ENCODE results near the gene FAM222A. TPM values are rescaled to one million over a fixed set of nuclear protein-coding genes. Genes with fewer than 3 reads are reported as not detected.

Gene FAM222A
- total RNA-seq, 2 experiments from 2014 or later = 0.76 to 1.0 TPM

GRCh38 chr12:109803678-109804077, 90.1 kb downstream of the FAM222A start:
- no peak for ATAC-seq
- DNase-seq = no peak
- H3K4me3 Mint-ChIP-seq = no peak overlapping the region
- no peaks in the 10 kb centered on the region for H3K9me3 Mint-ChIP-seq
- no peaks in the 10 kb centered on the region for H3K4me1 Mint-ChIP-seq (ENCODE audit: low read depth)
- intact Hi-C loops (cut with micrococcal nuclease) = loop anchor here (2.0 kb wide), 1 partner anchor 77 kb away; the partner anchor contains the start of gene GLTP
- no peaks in the 10 kb centered on the region for H3K27me3 Mint-ChIP-seq
- H3K27ac Mint-ChIP-seq = no peak overlapping the region
- ChIA-PET CTCF (interaction anchor here (0.8 to 6.1 kb wide), 9 partner anchors 13 to 206 kb away, joined by 3 to 157 read pairs (median 9); no protein-coding TSS in a partner anchor), POLR2A (no interaction called here)
- no peak for TF ChIP-seq CTCF (IDR thresholded peaks at IDR 0.05)
- no peaks in the 10 kb centered on the region for H3K36me3 Mint-ChIP-seq (ENCODE audit: low read depth)

- Mint-ChIP-seq H3K27ac (no peak overlapping the region), H3K4me3 (no peak overlapping the region), H3K4me1 (ENCODE audit: low read depth) (no peaks in the 10 kb centered on the region), H3K36me3 (ENCODE audit: low read depth) (no peaks in the 10 kb centered on the region), H3K9me3 (no peaks in the 10 kb centered on the region), H3K27me3 (no peaks in the 10 kb centered on the region)
- ChIA-PET POLR2A (no interaction called here), CTCF (interaction anchor here (0.5 to 6.1 kb wide), 33 partner anchors 10 to 1517 kb away, joined by 3 to 157 read pairs (median 4); no protein-coding TSS in a partner anchor)
- peak; percentile 97 for TF ChIP-seq CTCF (IDR thresholded peaks at IDR 0.05)
- intact Hi-C loops (cut with micrococcal nuclease) = loop anchor here (2.0 to 5.0 kb wide), 2 partner anchors 42 to 76 kb away; partner anchors contain the start of gene GLTP
- ATAC-seq = peak; percentile 93
- DNase-seq = peak; percentile 74
Observed at GRCh38 chr12:109804820-109805761, 91.5 kb downstream of the FAM222A start.

- CTCF ChIA-PET = interaction anchor here (6.1 kb wide), 1 partner anchor 35 kb away, joined by 157 read pairs; no protein-coding TSS in a partner anchor
- no peak for TF ChIP-seq CTCF (IDR thresholded peaks at IDR 0.05)
- DNase-seq (no peak), ATAC-seq (no peak)
- Mint-ChIP-seq H3K4me3 (no peak overlapping the region), H3K27me3 (no peaks in the 10 kb centered on the region), H3K27ac (no peak overlapping the region), H3K36me3 (ENCODE audit: low read depth) (no peaks in the 10 kb centered on the region), H3K4me1 (ENCODE audit: low read depth) (no peaks in the 10 kb centered on the region), H3K9me3 (no peaks in the 10 kb centered on the region)
- intact Hi-C loops (cut with micrococcal nuclease) = loop anchor here (5.0 kb wide), 1 partner anchor 39 kb away; no protein-coding TSS in a partner anchor
- POLR2A ChIA-PET = no interaction called here
Observed at GRCh38 chr12:109807954-109808643, 94.5 kb downstream of the FAM222A start.

- intact Hi-C loops (cut with micrococcal nuclease) = loop anchor here (5.0 kb wide), 1 partner anchor 38 kb away; no protein-coding TSS in a partner anchor
- no peaks in the 10 kb centered on the region for H3K36me3 Mint-ChIP-seq (ENCODE audit: low read depth)
- H3K4me3 Mint-ChIP-seq = no peak overlapping the region
- H3K4me1 Mint-ChIP-seq (ENCODE audit: low read depth) = no peaks in the 10 kb centered on the region
- no peak for TF ChIP-seq CTCF (IDR thresholded peaks at IDR 0.05)
- H3K27ac Mint-ChIP-seq = no peak overlapping the region
- no peaks in the 10 kb centered on the region for H3K27me3 Mint-ChIP-seq
- DNase-seq (no peak), ATAC-seq (no peak)
- no peaks in the 10 kb centered on the region for H3K9me3 Mint-ChIP-seq
- ChIA-PET CTCF (interaction anchor here (6.1 kb wide), 1 partner anchor 34 kb away, joined by 157 read pairs; no protein-coding TSS in a partner anchor), POLR2A (no interaction called here)
Observed at GRCh38 chr12:109808876-109809646, 95.4 kb downstream of the FAM222A start.

Measured in activated CD8-positive, alpha-beta T cell treated with anti-CD3 and anti-CD28 coated beads for 36 hours (primary cell).